ENCODE measurements around the gene TAF9. TPM values are rescaled to one million over a fixed set of nuclear protein-coding genes. Genes with fewer than 3 reads are reported as not detected.
A peak's percentile ranks its signal among the peaks of the same experiment; 100 is the strongest.

Gene TAF9
- total and polyA plus RNA-seq, 2 experiments from 2014 or later: 60.8 to 117 TPM

- Histone ChIP-seq H3K4me1 (ENCODE audit: insufficient read depth) (no peaks in the 10 kb centered on the region), H3K4me3 (peak overlapping the region; percentile 71), H3K9ac (no peak overlapping the region; the same call in 1 of the 2 replicates), H3K9me3 (ENCODE audit: low read depth) (no peaks in the 10 kb centered on the region), H3K4me2 (ENCODE audit: unreplicated experiment) (peak overlapping the region; percentile 57), H2AFZ (peak overlapping the region; percentile 81; the same call in 1 of the 2 replicates), H3K9me2 (ENCODE audit: insufficient read depth) (no peaks in the 10 kb centered on the region), H3F3A (ENCODE audit: insufficient read depth) (peaks cover 5% of the 10 kb centered on the region; the same call in 1 of the 2 replicates), H3K79me2 (ENCODE audit: insufficient read depth) (no peaks in the 10 kb centered on the region), H3K27ac (no peak overlapping the region), H3K36me3 (ENCODE audit: low read depth) (no peaks in the 10 kb centered on the region), H4K20me1 (ENCODE audit: insufficient read depth) (no peaks in the 10 kb centered on the region), H3K27me3 (replicated peaks; ENCODE audit: insufficient read depth) (no peaks in the 10 kb centered on the region)
- in situ Hi-C loops (cut with MboI): no loop called here
- 77 to 81% methylated on average over 18 of the region's 18 CpGs for WGBS, 2 experiments (ENCODE audit: low coverage in 1 of 2, low lambda C conversion rate in 2 of 2, missing lambda C conversion rate in 2 of 2)
- no peak for TF ChIP-seq EZH2 (IDR thresholded peaks at IDR 0.05; ENCODE audit: insufficient read depth, poor library complexity, severe bottlenecking)
- no peak for DNase-seq
Measured at GRCh38 chr5:69415584-69415958, 46.3 kb upstream of the TAF9 start.

- H3K4me1 ChIP-seq (ENCODE audit: insufficient read depth): no peaks in the 10 kb centered on the region
- no peak for TF ChIP-seq EZH2 (IDR thresholded peaks at IDR 0.05; ENCODE audit: insufficient read depth, poor library complexity, severe bottlenecking)
- TF ChIP-seq EZH2phosphoT487 (IDR thresholded peaks at IDR 0.05; ENCODE audit: insufficient read depth, low read depth): no peak
- H3K9ac ChIP-seq: peak within 1 kb of the TSS; percentile 64
- 62 to 69% methylated on average over 22 to 52 of the region's 78 CpGs for WGBS, 2 experiments (ENCODE audit: low coverage in 1 of 2, low lambda C conversion rate in 2 of 2, missing lambda C conversion rate in 2 of 2)
- H2AFZ ChIP-seq: peak within 1 kb of the TSS; percentile 81
- H3K4me3 ChIP-seq: peak within 1 kb of the TSS; percentile 71
- H3K27me3 ChIP-seq (replicated peaks; ENCODE audit: insufficient read depth): no peaks in the 10 kb centered on the region
- peaks cover 5% of the 10 kb centered on the region; the same call in 1 of the 2 replicates for H3F3A ChIP-seq (ENCODE audit: insufficient read depth)
- H4K20me1 ChIP-seq (ENCODE audit: insufficient read depth): no peaks in the 10 kb centered on the region
- H3K36me3 ChIP-seq (ENCODE audit: low read depth): no peaks in the 10 kb centered on the region
- DNase-seq: peak; percentile 77
- H3K9me2 ChIP-seq (ENCODE audit: insufficient read depth): no peaks in the 10 kb centered on the region
- peak within 1 kb of the TSS; percentile 57 for H3K4me2 ChIP-seq (ENCODE audit: unreplicated experiment)
- no peaks in the 10 kb centered on the region for H3K79me2 ChIP-seq (ENCODE audit: insufficient read depth)
- in situ Hi-C loops (cut with MboI): no loop called here
- H3K9me3 ChIP-seq (ENCODE audit: low read depth): no peaks in the 10 kb centered on the region
- H3K27ac ChIP-seq: no peak within 1 kb of the TSS
Measured at GRCh38 chr5:69414885-69415583, 45.7 kb upstream of the TAF9 start, which contains the start of gene MARVELD2. Gene MARVELD2 (plus strand): TSS chr5:69415116. CDS start chr5:69419386, 4,270 bp downstream.

GRCh38 chr5:69404659-69405330, 35.5 kb upstream of the TAF9 start:
- TF ChIP-seq EZH2 (IDR thresholded peaks at IDR 0.05; ENCODE audit: insufficient read depth, poor library complexity, severe bottlenecking) (no peak), EZH2phosphoT487 (IDR thresholded peaks at IDR 0.05; ENCODE audit: insufficient read depth, low read depth) (no peak)
- Histone ChIP-seq H3K4me3 (no peak overlapping the region), H3K36me3 (ENCODE audit: low read depth) (peaks cover 35% of the 10 kb centered on the region), H3K27me3 (replicated peaks; ENCODE audit: insufficient read depth) (no peaks in the 10 kb centered on the region), H2AFZ (no peak overlapping the region), H3K9me2 (ENCODE audit: insufficient read depth) (no peaks in the 10 kb centered on the region), H3K9me3 (ENCODE audit: low read depth) (no peaks in the 10 kb centered on the region), H3K27ac (no peak overlapping the region), H3F3A (ENCODE audit: insufficient read depth) (no peaks in the 10 kb centered on the region), H3K9ac (no peak overlapping the region), H3K4me2 (ENCODE audit: unreplicated experiment) (no peak overlapping the region), H3K4me1 (ENCODE audit: insufficient read depth) (no peaks in the 10 kb centered on the region), H3K79me2 (ENCODE audit: insufficient read depth) (no peaks in the 10 kb centered on the region), H4K20me1 (ENCODE audit: insufficient read depth) (no peaks in the 10 kb centered on the region)
- in situ Hi-C loops (cut with MboI): no loop called here
- no peak for DNase-seq
- WGBS, 2 experiments (ENCODE audit: low coverage in 1 of 2, low lambda C conversion rate in 2 of 2, missing lambda C conversion rate in 2 of 2): 90 to 91% methylated on average over 15 of the region's 15 CpGs

GRCh38 chr5:69378376-69378775, 9.1 kb upstream of the TAF9 start:
- in situ Hi-C loops (cut with MboI): no loop called here
- peaks cover 29% of the 10 kb centered on the region for H3K36me3 ChIP-seq (ENCODE audit: low read depth)
- no peak overlapping the region for H3K9ac ChIP-seq
- no peak overlapping the region for H3K27ac ChIP-seq
- H3K79me2 ChIP-seq (ENCODE audit: insufficient read depth): no peaks in the 10 kb centered on the region; the same call in 1 of the 2 replicates
- H4K20me1 ChIP-seq (ENCODE audit: insufficient read depth): no peaks in the 10 kb centered on the region
- H2AFZ ChIP-seq: no peak overlapping the region
- no peaks in the 10 kb centered on the region for H3K9me3 ChIP-seq (ENCODE audit: low read depth)
- H3K27me3 ChIP-seq (replicated peaks; ENCODE audit: insufficient read depth): no peaks in the 10 kb centered on the region
- H3K4me2 ChIP-seq (ENCODE audit: unreplicated experiment): no peak overlapping the region
- TF ChIP-seq EZH2phosphoT487 (IDR thresholded peaks at IDR 0.05; ENCODE audit: insufficient read depth, low read depth): no peak
- H3K4me1 ChIP-seq (ENCODE audit: insufficient read depth): no peaks in the 10 kb centered on the region
- H3K9me2 ChIP-seq (ENCODE audit: insufficient read depth): no peaks in the 10 kb centered on the region
- no peak for DNase-seq
- no peak overlapping the region for H3K4me3 ChIP-seq
- H3F3A ChIP-seq (ENCODE audit: insufficient read depth): no peaks in the 10 kb centered on the region
